Spleen (tissue), 7 donors: ENCODE results near the gene WDR38.

Experiments used
- POLR2AphosphoS5 ChIP-seq, 3 donors: sonication (generic); formaldehyde crosslinking; IDR thresholded peaks; one replicate each; pipeline ENCODE4 v1.5.1; 2017; ENCODE audit warnings: antibody characterized with exemption in 3 of 3
- TF ChIP-seq, protein P1 (sequence below), 11 experiments: fragments of 200-600 bp in 7 of 11; fragments of 450-650 bp in 4 of 11; sonication (generic) in 4 of 11; IDR thresholded peaks in 8 of 11; conservative IDR thresholded peaks in 3 of 11; 1 replicate in 7 of 11; 2 replicates in 4 of 11; pipeline versions ENCODE4 v1.4.0 to v1.8.0; 2016 to 2021; ENCODE audit warnings: antibody characterized with exemption in 11 of 11, inconsistent platforms in 4 of 11, mild to moderate bottlenecking in 1 of 11
- donor health status: DM: no; HTN: no; CAD: no; lungs with moderate emphysema.
- donor health status: DM: no; HTN: no; CAD: no.
- donor health status: DM: no; HTN: no; CAD: no.

DNA sequence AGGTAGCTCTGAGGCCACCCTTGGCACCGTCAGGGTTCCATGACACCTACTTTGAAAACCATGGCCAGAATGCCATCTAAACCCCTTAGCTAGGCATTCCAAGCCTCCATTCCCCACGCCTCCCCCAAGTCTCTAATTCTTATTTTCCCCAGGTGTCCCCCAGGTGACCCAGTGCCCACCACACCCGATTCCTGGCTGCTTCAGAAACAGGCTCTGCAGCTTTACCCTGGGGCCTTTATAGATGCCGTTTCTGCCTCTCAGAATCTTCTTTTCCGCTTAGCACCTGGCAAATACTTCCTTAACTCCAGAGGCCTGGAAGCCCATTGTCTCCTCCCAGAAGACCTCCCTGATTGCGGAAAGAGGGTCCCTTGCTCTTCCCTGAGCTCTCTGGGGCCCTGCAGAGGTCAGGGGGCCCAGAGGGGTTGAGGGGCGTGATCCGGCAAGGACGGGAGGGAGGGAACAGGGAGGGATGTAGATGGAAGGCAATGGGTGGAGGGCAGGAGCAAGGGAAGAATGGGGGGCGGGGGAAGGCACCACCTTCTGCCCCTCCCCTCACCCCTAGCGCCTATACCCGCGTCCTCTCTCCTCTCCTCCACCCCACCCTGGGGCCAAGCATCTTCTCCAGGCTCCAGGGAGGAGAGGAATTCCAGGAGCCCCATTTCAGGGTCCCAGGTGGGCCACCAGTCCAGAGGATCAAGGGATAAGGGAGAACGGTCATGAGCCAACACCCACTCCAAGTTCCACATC is 12.0 kb upstream of the WDR38 start:
- TF ChIP-seq, protein P1, sequence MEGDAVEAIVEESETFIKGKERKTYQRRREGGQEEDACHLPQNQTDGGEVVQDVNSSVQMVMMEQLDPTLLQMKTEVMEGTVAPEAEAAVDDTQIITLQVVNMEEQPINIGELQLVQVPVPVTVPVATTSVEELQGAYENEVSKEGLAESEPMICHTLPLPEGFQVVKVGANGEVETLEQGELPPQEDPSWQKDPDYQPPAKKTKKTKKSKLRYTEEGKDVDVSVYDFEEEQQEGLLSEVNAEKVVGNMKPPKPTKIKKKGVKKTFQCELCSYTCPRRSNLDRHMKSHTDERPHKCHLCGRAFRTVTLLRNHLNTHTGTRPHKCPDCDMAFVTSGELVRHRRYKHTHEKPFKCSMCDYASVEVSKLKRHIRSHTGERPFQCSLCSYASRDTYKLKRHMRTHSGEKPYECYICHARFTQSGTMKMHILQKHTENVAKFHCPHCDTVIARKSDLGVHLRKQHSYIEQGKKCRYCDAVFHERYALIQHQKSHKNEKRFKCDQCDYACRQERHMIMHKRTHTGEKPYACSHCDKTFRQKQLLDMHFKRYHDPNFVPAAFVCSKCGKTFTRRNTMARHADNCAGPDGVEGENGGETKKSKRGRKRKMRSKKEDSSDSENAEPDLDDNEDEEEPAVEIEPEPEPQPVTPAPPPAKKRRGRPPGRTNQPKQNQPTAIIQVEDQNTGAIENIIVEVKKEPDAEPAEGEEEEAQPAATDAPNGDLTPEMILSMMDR (IDR thresholded peaks at IDR 0.05 in 8 of 11, conservative IDR thresholded peaks at IDR 0.05 in 3 of 11): no peak
- TF ChIP-seq POLR2AphosphoS5 (IDR thresholded peaks at IDR 0.05): no peak
